CD4-positive, alpha-beta T cell treated with Interleukin-6 for 4 hours (primary cell): ENCODE measurements around the gene CUBN.
A peak's percentile ranks its signal among the peaks of the same experiment; 100 is the strongest.

ENCODE experiments used
- DNase-seq: peaks from one replicate; pipeline ENCODE4 v3.0.0-alpha.2; 2020; ENCODE audit warnings: mixed read lengths

Gene CUBN

DNA sequence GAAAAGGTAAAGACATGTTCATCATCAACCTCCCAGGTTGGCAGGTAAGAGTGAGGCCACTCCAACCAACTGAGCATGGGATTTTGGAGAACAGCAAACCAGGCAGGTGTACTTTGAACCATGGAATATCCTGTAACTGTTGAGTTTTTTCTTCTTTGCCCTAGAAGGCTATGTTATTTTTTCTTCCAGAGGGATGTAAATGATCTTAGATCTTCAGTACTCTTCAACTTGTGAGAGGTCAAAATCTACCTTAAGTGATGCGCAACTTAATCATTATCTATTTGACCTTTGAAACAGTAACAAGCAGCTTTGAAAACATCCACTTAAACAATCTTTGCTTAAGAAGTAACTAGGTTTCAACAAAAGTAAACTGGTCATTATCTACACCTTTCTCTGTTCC lies at the start of gene CUBN:
Gene CUBN (minus strand): TSS at position 71 of the 400 bp plus-strand sequence. CDS start 46 bp downstream, at position 25.
- DNase-seq = no peak

DNA sequence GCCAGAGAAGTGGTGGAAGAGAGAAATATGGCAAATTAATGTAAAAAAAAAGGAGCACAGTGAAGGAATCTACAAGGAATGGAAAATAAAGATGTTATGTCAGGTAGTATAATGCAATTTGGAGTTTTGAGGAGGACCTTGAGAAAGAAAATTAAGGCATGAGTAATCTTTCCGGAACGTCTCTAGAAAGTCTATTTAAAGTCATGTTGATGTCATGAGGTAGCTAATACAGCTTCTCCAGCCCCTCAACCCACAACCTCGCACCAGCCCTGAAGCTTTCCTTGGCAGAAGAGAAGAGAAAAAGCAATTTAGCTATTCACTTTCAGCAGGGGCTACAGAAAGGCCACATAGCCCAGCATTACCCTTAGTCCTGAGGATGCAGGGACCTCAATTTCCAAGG lies 49.4 kb upstream of the CUBN start:
- DNase-seq = no peak

DNA sequence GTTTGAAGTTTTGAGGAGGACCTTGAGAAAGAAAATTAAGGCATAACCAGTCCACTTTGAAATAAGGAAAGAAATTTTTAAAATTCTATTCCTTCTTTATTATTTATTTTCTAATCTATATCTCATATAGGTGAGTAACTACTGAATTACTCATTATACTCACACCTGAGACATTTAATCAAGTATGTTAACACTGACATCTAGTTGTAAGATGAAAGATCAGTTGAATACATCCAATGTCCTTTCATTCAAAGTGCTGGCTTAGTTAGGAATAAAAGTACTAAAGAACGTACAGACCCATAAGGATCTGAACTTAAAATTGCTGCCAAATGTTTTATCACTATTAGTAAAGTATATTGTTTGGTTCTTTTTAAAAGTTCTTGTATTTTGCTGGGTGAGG lies 48.4 kb upstream of the CUBN start:
- no peak for DNase-seq

DNA sequence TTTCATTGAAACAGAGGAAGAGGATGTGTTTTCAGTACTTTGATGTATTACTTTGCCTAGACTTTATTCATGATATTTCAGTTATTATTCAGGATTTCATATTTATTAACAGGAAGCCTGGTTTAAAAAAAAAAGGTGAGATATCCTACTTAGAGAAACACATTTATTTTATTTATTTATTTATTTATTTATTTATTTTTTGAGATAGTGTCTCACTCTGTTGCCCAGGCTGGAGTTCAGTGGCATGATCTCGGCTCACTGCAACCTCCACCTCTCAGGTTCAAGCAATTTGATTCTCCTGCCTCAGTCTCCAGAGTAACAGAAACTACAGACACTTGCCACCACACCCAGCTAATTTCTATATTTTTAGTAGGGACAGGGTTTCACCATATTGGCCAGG lies 47.4 kb upstream of the CUBN start:
- DNase-seq = no peak

DNA sequence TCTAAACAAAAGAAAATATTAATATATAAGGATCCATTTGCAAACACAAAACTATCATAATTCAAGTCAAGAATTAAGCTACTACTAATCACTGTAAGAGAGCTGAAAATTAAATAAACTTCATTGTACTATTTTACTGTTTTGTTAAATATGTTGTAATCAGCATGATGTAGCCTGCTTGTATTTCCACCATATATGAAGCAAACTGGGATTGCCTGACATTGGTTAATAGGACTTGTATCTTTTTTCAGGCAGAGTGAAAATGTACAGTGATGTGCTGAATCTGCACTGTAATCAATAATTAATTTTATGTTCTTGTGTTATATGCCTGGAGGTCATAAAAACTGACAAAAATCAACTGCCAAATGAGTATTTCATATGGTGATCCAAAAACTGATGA lies 46.5 kb upstream of the CUBN start:
- no peak for DNase-seq

DNA sequence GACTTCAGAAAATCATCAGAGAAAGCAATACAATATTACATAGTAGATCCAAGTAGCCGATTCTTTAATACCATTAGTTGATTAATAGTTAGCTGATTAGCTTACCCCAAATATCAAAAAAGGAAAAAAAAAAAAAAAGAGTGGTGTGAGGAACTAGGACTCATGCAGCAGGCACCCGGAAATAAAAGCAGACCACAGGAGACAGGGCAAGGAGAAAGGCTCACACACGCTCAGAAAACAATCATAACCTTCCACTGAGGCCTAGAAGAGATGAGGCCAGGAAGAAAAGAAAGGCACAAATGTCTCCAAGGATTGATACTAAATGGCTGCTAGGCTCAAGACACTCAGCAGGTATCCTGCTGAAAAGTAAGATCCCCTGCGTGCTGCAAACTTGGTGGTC lies 45.9 kb upstream of the CUBN start:
- DNase-seq = peak; percentile 16

DNA sequence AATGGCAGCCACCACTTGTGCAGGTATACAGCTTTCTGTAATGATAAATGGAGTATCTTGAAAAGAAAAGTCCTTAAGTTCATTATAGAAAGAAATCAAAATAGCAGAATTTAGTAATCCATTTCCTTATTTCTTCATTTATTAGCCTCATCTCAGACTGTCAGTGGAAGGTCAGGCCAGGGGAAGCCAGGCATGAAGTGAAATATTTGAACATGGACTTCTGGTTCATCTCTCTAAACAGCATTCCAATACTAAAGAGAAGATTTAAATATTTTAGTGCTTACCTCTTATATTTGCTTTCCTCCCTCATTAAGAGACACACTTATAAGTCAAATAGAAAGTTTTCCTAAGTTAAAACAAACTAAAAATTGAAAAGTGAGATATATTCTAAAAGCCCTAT lies 45.0 kb upstream of the CUBN start:
- no peak for DNase-seq

DNA sequence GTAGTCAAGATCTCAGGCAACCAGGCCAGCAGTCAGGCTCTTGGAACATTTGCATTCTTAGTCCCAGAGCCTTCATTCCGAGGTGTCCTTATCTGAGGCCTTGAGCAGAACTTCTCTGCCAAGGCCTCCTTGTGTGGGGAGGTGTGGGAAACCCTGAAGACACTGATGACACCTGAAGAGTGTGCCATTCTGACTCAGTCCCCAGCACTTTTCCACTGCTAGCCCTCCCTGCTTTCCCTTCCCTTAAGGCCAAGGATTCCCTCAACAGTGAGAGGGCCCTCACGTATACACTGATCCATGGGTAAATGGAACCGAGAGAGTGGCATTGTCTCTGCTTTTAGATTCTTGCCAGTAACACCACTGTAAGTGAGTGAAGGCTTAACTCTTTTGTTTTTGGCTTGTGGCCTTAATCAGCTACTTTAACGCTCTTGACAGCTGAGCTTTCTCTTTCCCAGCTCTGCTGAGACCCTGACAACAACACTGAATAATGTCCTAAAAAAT lies 41.6 kb upstream of the CUBN start:
- DNase-seq = no peak

DNA sequence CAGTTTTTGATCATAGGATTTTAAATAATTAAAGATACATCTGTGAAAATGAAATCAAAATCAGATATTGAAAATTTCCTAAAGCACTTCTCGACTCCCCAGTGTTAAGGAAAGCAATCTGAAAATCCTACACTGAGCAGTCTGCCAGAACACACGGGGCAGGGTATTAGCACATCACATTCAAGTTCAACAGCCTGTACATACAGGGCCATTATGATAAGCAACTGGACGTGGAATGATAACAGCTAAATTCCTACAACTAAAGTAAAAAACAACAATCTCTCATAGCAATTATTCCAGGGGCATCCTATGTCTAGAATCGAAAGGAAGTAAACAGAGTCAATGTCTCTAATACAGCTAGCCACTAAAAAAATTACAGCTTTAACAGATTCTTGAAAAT lies 40.2 kb upstream of the CUBN start:
- DNase-seq = no peak

DNA sequence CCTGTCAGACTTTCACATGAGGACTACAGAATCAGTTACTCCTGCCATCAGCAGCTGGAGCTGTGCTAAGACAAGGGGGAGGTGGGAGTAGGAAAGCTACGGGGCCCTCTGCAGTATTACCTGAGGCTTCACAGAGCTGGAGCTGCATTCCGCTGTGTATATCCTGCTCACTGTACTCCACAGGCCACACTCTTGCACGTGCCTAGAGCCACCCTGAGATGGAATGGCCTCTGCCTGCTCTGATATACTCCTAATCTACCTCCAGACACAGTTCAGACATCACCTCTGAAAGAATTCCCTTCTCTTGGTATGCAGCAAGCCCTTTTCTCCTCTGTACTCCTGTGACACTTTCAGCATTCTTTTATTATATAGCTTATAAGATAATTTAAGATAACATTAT lies 37.1 kb upstream of the CUBN start:
- no peak for DNase-seq

DNA sequence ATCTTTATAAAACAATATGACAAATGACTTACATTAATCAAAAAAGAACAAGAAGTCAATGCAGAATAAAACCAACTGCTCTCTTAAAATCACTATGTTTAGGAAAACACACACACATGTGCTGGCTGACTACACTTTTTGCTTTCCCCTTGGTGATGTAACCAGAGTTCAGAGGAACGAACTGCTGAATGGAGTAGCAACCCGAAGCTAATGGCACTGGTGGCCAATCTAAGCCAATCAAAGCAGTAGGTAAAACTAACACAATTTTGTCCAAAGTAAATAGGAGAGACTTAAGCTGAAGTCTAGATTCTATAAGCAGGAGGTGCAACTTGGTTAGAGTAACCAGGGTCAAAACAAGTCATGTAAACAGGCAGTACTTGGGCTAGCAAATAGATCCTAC lies 33.2 kb upstream of the CUBN start:
- no peak for DNase-seq

DNA sequence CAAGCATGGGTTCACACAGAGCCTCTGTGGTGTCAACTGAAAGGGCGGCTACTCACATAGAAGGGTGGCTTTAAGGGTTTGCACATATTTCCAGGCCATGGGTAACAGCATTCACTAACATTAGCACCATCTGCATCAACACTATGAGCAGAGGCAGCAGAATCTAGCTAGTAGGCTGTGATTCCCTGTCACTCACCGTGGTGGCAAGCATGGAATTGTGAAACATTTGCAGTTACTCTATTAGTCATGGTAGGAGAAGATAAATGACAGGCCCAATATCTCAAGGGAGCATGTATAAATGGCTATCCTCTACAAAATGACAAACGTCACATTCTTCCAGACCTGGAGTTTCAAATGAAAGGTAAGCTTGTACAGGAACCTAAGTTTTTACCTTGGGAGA lies 32.2 kb upstream of the CUBN start:
- no peak for DNase-seq

DNA sequence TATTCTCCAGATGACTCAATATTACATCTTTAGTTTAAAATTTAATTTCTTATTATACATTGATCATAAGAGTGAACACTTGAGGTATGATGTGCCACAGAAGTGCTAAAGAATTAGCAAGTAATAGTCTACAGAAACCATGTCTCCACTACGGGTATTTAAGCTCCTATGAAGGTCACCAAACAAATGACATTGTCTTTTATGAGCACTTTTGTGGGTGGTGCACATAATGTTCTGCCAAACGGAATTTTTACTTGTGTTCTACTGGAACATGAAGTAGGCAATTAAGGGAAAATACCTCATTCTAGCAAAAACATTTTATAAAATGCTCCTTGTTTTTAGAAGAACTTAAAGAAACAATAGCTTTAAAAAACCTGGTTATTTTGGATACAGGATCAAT lies 27.4 kb upstream of the CUBN start:
- no peak for DNase-seq

DNA sequence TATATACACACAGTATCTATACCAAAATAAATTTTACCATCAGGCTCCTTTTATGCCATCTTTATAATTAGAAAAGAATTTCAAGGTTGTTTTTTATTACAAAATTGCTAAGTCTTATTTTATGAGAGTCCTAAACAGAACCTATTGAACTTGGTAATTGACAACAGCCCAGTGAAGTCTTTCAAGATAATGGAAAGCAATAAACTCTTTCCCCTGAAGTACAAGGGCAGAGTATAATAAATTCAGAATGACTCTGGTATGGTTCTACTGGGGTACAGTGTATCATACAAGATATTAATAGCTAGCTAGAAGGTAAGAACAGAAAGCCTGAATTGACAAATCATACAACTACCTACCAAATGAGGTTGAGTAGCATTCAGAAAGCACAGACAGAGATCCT lies 26.2 kb upstream of the CUBN start:
- no peak for DNase-seq

DNA sequence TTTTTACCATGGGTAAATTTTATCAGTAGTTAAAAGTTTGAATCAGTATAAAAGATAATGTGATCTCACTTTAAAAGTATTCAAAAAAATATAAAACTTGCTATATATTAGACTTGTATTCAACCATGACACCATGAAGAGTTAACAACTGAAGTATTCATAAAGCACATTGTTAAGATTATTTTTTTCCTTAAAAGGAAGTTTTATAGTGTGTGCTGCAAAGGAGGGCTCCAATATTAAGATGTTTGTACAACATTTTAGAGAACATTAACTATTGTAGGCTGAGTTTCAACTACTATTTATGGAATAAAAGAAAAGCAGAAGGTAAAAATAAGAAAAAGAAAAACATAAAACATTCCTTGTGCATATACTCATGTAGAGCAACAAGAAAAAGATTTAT lies 24.5 kb upstream of the CUBN start:
- no peak for DNase-seq

DNA sequence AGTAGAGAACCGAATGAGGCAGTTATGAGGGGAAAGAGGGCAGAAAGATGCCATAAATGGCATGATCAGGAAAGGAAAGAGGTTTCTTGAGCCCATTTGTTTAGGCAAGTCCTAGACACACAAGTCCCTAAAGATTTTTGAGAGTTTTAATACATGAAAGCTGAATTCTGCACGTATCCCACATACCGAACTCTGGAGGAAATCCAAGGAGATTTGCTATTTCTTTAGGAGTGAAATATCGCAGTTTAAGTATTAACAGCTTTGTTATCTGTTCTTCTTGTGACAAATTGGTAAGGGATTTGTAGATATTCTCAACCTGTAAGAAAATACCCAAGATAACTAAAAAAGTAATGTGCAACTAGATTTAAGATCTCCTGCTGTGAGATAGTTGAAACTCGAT lies 23.7 kb upstream of the CUBN start:
- DNase-seq = no peak

DNA sequence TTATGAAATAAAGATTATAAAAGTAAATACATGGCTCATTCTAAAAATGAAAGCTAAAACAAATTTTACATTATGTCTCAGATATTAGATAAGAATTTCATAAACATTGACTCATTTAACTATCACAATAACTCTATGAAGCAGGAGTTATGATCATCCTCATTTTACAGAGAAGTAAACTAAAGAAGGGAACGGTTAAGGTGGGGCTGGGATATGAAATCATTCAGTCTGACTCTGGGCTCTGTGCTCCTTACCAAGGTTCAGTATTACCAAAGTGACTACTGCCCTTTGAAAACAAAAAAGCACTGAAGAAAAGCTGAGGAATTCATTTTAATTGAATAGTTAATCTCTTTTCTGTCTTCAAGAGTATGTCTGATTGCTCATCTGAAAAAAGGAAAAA lies 22.1 kb upstream of the CUBN start:
- no peak for DNase-seq

DNA sequence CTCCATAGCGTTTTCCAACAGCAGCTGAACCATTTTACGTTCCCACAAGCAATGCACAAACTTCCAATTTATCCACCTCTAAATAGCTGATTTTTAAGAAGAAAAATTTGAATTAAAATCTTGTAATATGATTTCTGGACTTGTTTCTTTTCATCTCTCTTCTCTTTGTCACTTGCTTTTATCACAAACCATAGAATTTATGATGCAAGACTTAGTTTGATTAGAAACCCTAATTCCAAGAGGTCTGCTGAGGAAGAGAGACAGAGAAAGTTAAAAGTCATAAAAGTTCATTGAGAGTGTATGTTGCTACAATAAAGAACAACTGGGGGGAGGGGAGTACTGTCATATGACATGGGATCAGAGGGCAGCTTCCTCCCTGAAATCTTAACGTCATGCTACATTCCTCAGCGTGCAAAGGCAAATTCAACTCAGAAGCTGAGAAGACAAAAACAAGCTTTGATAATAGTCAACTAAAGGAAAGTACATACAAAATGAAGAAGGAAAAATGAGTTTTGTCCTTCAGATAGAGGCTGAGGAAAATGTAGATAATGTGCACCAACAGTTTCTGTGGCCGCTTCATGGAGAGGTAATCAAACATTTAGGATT lies 18.4 kb upstream of the CUBN start:
- DNase-seq = no peak

DNA sequence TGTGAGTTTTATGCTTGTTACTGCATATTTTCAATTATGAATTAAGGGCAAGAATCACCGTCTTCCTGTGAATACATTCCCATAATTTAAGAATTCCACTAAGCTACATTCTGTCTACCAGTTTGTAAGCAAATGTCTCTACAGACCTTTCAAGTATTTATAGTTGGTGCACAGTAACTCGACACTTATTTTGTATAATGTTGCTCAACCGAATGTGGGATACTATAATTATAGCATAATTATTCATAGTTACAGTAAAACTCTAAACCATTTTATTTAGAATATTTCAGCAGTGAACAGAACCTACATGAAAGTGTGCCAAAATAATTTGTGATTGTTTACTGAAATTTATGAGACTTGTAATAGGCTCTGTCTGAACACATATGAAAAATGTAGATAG lies 17.3 kb upstream of the CUBN start:
- no peak for DNase-seq

DNA sequence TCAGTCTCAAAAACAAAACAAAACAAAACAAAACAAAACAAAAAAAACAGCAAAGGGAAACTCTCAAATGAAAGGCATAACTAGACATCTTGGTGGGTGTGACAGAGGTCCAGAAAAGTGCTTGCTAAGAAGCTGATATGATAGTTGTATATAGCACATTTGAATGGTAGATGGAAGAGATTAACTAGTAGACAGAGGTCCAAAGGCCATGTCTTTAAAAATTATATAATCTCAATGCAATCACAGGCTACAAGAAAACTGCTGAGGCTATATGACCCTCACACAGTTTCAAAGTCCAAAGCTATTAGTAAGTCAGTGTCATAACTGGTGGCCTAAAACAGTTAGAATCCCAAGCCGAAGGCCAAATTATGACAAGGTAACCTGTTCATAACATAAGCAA lies 15.6 kb upstream of the CUBN start:
- DNase-seq = no peak

DNA sequence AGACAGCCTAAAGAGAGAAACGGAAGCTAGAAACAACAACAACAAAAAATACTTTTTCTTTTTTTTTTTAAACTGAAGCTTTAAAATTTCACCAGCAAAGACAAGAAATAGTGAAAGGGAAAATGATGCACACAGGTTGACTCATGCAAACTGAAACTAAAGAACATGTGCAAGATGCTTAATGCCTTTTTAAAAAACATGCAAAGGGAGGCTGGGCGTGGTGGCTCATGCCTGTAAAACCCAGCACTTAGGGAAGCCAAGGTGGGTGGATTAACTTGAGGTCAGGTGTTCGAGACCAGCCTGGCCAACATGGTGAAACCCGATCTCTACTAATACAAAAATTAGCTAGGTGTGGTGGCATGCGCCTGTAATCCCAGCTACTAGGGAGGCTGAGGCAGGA lies 15.1 kb upstream of the CUBN start:
- DNase-seq = peak; percentile 36

DNA sequence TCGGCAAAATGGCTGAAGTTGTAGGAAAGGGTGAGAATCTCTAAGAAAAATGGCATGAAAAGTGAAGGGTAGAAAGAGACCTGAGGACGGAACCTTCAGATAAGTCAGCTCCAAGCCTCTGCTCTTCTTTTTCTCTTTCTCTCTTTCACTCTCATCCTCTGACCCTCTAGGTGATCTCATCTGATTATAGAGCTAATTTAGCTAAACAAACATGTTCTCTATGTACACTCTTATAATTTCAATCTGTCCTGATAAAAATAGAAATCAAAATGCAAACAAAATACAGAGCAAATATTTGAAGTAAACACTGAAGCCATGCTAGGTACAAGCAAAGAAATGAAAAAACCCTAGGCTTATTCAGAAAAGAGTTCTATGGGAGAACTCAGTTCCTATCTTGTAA lies 14.4 kb upstream of the CUBN start:
- no peak for DNase-seq

DNA sequence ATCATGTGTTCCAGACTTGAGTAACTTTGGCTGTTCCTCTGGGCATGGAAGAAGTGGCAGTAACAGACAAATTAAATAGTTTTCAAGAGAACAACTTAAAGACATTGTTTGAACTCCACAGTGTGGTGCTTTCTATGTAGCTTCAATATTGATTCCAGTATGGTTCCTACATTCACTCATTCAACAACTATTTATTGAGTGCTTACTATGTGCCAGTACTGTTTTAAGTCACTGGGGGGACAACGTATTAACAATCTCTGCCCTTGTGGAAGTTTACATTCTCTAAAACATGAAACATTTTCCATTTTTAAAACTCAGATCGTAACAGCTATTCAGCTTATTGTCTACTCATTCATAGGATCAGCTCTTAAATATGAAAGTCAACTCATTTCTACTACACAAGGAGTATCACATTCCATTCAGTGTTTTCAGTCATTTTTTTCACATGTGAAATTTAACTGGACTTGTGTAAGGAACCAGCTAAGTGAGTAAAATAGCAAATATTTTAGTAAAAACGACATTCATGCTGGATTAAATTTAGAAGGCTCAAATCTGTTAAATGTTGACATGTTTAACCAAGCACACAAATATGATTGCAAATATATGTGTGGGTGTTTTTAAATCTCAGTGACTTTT lies 13.6 kb upstream of the CUBN start:
- DNase-seq = no peak

DNA sequence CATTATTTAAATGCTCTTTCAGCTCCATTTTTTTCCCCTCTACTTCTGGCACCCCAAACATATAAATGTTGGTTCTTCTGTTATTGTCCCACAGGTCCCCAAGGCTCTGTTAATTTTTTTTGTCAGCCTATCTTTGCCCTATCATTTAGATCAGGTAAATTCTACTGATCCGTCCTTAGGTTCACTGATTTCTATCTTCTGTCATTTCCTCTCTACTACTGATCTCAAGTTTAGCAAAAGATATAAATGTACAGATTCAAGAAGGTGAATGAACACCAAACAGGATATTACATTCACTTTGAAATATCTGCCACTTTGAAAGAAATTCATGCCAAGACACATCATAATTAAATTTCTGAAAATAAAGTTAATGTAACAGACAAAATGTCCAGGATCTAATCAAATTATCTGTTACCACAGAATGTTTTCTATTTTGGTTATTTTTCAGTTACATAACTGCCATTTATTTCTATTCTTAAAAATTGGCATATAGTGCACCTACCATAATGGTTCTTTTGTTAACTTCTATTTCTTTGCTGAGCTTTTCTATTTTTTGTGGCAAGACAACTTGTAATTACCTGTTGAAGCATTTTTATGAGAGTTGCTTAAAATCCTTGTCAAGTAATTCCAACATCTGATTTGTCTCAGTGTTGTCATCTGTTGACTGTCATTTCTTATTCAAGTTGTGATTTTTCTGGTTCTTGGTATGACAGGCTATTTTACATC lies 12.1 kb upstream of the CUBN start:
- DNase-seq = no peak

DNA sequence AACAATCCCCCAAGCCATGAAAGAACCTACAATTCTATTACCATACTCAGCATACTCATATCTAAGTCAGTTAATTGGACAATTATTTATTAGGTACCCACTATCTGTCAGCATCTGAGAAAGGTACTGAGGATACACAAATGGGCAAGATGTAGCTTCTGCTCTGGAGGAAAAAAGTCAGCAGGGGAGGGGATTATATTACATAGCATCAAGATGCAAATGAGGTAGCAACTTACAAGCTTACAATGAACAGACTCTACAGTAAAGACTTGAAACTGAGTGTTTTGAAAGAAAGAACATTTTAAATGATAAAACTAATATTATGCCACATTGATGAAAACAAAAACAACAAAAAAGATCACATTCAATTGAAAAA lies 10.8 kb upstream of the CUBN start:
- no peak for DNase-seq
